GM19463 (cell line): ENCODE results near the gene ATP7B.

Experiments
- ATAC-seq: cut with Tn5 transposase; IDR thresholded peaks from one replicate; pipeline ENCODE4 v1.9.1; 2021; ENCODE audit warnings: mild to moderate bottlenecking, moderate library complexity; ENCODE audit not compliant: unreplicated experiment

The ATP7B gene

GRCh38 chr13:51978796-51979556, 32.3 kb downstream of the ATP7B start:
- no peak for ATAC-seq

- ATAC-seq, result no peak
These were observed 33.6 kb downstream of the ATP7B start for GRCh38 chr13:51977625-51978024.

GRCh38 chr13:51976890-51977289, 34.4 kb downstream of the ATP7B start:
- no peak for ATAC-seq

GRCh38 chr13:51976423-51976822, 34.8 kb downstream of the ATP7B start:
- no peak for ATAC-seq

- no peak for ATAC-seq
These were observed 36.8 kb downstream of the ATP7B start for GRCh38 chr13:51974482-51974881.

- no peak for ATAC-seq
These were observed 39.5 kb downstream of the ATP7B start for GRCh38 chr13:51971520-51972426.

- no peak for ATAC-seq
These were observed 40.9 kb downstream of the ATP7B start for GRCh38 chr13:51970349-51970748.

- ATAC-seq, result no peak
These were observed 43.5 kb downstream of the ATP7B start for GRCh38 chr13:51967482-51968446.

GRCh38 chr13:51966186-51966585, 45.1 kb downstream of the ATP7B start:
- no peak for ATAC-seq

GRCh38 chr13:51961493-51962403, 49.5 kb downstream of the ATP7B start:
- no peak for ATAC-seq

- ATAC-seq, result no peak
These were observed 50.5 kb downstream of the ATP7B start for GRCh38 chr13:51960766-51961165.

- peak; percentile 51 for ATAC-seq
These were observed 51.5 kb downstream of the ATP7B start for GRCh38 chr13:51959773-51960172.

GRCh38 chr13:51958217-51958547, 53.1 kb downstream of the ATP7B start:
- ATAC-seq, result peak; percentile 26

GRCh38 chr13:51957377-51958216, 53.7 kb downstream of the ATP7B start:
- peak; percentile 62 for ATAC-seq

GRCh38 chr13:51956717-51957116, 54.5 kb downstream of the ATP7B start:
- no peak for ATAC-seq

- no peak for ATAC-seq
These were observed 55.2 kb downstream of the ATP7B start for GRCh38 chr13:51955816-51956603.

GRCh38 chr13:51955281-51955771, 55.9 kb downstream of the ATP7B start:
- ATAC-seq, result no peak
